ENCODE results near the gene CTXN1.

Gene CTXN1

DNA sequence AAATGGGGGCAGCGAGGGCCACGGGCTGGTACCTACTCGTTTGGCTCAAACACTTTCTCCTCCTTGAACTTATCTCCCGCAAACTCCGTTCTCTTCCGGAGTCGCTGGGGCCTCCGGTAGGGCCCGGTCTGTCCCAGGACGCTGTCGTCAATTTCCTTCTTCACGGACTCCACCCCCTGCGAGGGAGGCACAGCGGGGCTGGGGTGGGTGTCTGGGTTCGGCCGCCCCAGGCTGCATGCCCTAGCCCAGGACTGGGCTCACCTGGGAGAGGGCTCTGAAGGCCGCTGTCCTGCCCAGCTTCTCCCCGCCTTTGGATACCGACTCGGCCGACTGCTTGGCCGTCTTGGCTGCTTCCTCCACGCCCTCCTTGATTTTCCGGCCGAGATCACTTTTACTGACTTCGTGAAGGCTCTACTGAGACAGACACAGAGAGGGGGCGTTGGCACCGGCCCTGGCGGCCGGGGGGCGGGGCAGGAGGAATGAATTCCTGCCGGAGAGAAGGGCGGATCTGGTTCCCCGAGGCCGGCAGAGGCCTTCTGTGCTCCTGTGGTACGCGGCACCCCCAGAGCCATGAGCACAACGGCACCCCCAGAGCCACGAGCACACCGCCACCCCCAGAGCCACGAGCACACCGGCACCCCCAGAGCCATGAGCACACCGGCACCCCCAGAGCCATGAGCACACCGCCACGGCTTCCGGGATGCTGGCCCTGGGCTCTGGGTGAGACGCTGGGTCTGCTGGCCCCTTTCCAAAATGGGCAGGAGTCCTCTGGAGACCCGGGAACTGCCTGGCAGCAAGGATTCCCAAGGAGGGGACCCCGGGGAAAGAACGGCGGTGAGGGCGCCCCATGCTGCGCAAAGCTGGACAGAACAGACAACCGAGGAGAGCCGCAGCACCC lies 8.1 kb upstream of the CTXN1 start:
- TF ChIP-seq GATA3 (IDR thresholded peaks at IDR 0.05; ENCODE audit: low read depth, low read length) (no peak), GATA2 (IDR thresholded peaks at IDR 0.05; ENCODE audit: low read depth, low read length) (no peak)

DNA sequence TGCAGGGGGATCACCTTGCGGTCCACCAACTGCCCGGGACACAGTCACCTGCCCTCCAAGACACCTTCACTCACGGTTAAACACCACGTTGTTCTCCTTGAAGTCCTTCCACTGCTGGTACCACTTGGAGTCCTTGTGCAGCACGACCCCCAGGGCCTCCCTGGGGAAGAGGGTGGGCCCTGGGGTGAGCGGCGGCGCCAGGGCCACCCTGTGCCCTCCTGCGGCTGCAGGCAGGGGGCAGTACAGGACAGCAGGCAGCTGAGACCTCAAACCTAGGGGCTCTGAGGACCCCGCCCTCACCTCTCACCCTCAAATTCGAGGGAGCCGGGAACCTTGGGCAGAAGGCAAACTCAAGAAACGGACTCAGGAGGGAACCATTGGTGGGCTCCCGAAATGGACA lies 7.5 kb upstream of the CTXN1 start:
- TF ChIP-seq GATA3 (IDR thresholded peaks at IDR 0.05; ENCODE audit: low read depth, low read length) = no peak
- no peak for TF ChIP-seq GATA2 (IDR thresholded peaks at IDR 0.05; ENCODE audit: low read depth, low read length)

DNA sequence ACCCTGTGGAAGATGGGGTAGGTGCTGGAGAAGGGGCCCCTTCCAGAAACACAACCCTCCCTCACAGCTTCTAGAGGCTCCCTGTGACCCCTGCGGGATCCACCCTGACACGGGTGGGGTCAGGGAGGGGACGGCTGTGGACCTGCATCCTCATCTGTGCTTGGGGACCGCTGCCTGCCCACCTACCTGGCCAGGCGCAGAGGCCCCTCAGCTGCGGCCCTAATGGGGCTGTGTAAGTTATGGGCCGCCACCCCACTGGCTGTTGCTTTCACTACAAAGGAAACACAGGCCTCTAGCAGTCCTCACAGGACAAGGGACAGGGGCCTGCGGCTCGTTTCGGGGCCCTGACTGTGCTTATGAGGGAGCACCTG lies 7.0 kb upstream of the CTXN1 start:
- TF ChIP-seq GATA2 (IDR thresholded peaks at IDR 0.05; ENCODE audit: low read depth, low read length) = no peak
- TF ChIP-seq GATA3 (IDR thresholded peaks at IDR 0.05; ENCODE audit: low read depth, low read length) = no peak

DNA sequence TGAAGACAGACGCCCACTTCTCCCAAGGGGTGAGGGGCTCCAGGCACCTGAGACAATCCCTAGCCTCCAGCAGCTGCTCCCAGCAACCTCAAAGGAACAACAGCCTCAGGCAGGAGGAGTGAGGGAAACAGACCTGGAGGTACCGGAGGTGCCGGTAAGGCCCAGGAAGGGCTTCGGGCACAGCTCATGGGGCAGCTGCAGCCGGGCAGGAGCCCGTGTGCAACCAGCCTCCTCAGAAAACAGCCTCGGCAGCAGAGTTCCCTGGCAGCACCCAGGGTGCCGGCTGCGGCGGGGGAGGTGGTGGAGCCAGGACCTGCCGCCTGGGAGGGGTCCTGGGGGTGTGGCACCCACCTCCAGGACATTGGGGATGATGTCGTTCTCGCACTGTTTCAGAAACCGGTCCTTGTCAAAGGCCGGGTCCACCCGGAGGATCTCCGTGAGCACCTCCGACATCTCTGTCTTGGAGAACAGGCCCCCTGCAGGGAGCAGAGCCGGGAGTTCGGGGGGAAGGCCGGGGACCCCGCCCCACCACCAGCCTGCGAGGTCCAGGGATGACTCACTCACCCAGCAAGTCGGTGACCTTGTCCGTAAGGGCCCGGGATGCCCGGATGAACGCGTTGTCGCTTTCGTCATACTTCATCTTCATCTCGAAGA lies 6.5 kb upstream of the CTXN1 start:
- TF ChIP-seq GATA3 (IDR thresholded peaks at IDR 0.05; ENCODE audit: low read depth, low read length) (no peak), GATA2 (IDR thresholded peaks at IDR 0.05; ENCODE audit: low read depth, low read length) (no peak)

DNA sequence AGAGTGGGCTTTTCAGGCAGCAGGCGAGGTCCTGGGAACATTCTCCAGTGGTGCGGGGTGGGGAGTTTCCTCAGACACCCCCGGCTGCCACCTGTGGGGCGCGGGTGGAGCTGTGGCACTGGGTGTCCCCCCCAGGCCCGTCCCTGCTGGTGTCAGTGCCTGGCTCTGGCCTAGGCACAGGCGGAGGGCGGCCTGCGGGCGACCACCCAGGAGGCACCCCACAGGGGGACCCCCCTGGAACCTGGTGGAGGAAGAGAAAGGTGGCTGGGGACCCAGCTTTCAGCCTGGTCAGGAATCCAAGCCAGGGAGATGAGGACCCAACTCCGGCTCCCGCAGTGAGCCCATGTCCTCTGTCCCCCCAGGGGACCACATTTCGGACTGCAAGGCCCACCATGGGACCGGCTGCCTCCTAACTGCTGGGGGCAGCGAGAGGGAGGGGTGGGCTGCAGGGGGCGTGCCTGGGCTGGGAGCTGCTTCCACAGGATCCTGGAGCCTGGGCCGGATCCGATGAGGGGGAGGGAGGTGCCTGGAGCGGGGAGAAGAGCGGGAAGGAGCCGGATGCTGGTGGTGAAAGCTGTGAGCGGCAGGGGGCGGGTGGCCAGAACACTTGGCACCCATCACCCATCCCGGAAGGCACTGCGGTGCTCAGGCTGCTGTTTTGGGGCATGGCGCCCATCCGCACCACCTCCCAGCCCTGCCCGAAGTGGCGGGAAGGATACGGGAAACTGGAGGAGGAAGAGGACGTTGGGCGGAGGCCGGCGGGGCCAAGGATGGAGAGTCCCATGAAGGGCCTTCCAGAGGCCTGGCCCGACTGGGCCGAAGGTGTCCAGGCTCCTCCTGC lies 5.5 kb upstream of the CTXN1 start:
- TF ChIP-seq GATA2 (IDR thresholded peaks at IDR 0.05; ENCODE audit: low read depth, low read length) (no peak), GATA3 (IDR thresholded peaks at IDR 0.05; ENCODE audit: low read depth, low read length) (no peak)

DNA sequence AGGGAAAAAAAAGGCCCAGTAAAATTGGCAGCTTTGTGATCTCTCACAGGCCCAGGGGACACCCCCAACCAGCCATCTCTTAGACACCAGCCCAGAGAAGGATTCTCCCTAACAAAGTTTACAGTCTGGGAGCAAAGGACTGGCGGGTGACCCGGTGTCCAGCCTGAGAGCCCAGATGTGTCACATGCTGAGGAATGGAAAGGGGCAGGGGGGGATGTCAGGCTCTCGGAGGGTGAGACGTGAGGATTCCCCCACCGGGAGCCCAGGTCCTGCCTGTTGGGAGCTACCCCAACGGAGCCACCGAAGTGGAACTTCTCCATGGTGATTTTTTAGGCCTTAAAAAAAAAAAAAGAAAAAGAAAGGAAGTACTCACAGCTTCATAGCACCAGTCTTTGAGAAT lies 4.8 kb upstream of the CTXN1 start:
- no peak for TF ChIP-seq GATA3 (IDR thresholded peaks at IDR 0.05; ENCODE audit: low read depth, low read length)
- TF ChIP-seq GATA2 (IDR thresholded peaks at IDR 0.05; ENCODE audit: low read depth, low read length) = no peak

DNA sequence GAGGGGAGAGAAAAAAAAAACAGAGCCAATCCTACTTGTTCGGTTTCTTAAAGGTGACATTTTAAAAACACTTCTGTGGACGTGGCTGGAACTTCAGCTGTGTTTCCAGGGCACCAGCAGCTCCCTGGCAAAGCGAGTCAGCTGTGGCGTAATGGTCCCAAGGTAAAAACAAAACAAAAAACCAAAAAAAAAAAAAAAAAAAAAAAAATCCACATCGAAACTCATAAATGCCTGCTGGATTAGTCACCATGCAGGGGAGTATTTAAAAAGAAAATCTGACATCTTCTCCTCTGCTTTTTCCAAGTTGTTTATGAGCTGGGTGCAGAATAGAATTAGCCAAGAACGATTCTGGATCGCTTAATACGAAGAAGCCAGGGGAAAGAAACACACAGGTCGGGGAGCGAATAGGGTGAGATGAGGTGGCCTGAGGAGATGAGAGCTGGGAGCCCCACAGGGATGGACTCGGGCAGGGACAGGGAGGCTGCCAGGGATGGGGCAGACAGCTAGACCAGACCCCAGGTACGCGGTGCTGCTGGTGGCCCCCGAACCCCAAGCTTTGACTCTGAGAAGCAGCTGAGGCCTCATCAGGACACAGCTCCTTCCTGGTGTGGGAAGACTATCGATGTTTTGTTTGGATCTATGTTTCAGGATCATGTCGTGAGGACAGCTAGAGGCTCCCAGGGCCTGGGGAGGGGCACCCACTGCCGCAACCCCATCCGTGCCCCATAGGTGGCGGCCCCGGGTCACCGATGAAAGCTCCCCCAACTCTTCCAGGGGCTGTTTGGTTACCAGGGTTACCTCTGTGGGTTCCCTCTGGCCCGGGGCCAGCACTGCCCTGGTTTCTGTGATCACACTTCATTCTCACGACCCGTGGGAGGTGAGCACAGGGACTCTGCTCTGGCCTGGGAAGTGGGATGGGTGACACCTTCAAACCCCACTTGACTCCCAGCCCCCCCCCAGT lies 3.1 kb upstream of the CTXN1 start:
- TF ChIP-seq GATA3 (IDR thresholded peaks at IDR 0.05; ENCODE audit: low read depth, low read length) (no peak), GATA2 (IDR thresholded peaks at IDR 0.05; ENCODE audit: low read depth, low read length) (no peak)

DNA sequence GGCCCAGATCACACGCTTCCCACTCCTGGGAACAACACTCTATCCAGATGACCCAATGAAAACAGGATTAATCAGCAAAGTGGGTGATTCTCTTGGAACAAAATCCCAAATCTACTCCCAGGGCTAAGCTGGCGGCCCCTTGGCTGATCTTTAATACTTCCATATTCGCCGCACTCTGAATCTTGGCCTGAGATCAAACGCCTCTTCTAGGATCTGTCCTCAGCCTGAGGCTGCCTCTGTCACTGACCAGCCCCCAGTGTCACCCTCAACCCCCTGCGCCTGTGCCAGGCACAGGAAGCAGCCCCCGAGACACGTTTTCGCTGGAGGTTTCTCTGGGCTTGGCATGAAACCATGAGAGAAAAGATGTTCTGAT lies 2.4 kb upstream of the CTXN1 start:
- no peak for TF ChIP-seq GATA3 (IDR thresholded peaks at IDR 0.05; ENCODE audit: low read depth, low read length)
- peak; percentile 41; the same call in 1 of the 2 replicates for TF ChIP-seq GATA2 (IDR thresholded peaks at IDR 0.05; ENCODE audit: low read depth, low read length)

DNA sequence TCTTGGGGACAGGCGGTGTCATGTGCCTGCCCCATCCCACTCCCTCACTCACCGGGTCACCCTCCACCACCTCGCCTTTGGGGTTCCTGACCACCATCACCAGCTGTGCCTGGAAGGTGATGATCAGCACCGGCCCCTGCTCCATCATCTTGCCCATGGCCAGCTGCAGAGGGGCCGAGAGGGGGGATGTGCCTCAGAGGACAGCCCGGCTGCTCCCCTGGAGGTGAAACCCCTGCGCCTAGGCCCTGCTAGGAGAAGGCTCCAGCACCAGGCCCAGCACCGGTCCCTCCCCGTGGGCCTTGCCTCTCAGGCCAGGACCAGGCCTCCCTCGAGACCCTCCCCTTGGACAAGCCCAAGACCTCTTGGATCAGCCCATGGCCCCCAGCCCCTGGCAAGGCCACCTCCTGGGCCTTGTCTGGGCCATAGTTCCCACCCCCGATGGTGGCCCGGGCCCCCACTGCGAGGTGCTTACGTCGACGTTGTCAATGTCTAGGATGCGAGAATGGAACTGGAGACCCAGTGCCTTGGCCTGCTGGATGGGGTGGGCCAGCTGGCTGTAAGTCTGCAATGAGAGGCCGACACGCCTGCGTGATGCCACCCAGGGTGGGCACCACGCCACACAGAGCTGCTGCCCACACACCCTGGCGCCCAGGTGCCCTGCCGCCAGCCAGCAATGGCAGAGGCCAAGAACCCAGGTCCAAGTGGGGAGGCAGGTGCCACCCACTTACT lies 1.8 kb upstream of the CTXN1 start:
- TF ChIP-seq GATA2 (IDR thresholded peaks at IDR 0.05; ENCODE audit: low read depth, low read length) = no peak
- TF ChIP-seq GATA3 (IDR thresholded peaks at IDR 0.05; ENCODE audit: low read depth, low read length) = no peak

DNA sequence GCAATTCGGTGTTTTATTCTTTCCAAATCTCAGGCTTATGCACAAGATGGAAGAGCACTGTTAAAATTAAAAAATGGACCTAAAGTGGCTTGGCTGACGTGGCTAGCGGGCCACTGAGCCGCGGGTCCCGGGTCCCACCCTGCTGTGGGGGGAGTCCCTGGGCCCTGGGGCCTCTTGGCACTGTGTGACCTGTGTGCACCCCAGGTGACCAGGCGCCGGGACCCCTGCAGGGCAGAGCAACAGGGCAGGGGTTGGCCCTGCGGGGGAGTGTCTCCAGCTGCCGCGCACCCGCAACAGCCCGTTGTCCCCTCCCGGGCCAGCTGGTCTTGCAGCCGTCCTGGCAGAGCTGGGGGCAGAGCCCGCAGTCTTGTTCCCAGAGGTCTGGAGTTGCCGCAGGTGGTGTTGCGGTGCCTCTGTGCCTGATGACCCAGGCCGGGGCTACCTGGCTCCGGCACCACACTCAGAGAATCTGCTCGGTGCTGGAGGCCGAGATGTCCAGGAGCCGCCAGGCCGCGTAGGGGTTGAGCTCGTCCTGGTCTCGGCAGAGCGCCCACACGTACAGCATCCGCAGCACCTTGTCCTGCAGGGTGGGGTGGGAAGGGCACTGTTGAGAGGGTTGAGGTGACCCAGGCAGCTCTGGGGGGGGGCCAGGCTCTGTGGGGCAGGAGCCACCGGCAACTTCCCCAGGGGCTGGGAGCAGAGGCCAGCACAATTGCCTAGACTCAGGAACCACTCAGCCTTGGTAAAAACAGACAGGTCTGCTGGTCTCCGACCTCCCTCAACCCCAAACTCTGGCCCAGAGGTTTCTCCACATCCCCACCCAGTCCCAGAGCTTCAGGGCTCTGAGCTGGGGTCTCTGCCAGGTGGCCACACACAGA lies 1.0 kb upstream of the CTXN1 start:
- TF ChIP-seq GATA2 (IDR thresholded peaks at IDR 0.05; ENCODE audit: low read depth, low read length) (no peak), GATA3 (IDR thresholded peaks at IDR 0.05; ENCODE audit: low read depth, low read length) (no peak)

DNA sequence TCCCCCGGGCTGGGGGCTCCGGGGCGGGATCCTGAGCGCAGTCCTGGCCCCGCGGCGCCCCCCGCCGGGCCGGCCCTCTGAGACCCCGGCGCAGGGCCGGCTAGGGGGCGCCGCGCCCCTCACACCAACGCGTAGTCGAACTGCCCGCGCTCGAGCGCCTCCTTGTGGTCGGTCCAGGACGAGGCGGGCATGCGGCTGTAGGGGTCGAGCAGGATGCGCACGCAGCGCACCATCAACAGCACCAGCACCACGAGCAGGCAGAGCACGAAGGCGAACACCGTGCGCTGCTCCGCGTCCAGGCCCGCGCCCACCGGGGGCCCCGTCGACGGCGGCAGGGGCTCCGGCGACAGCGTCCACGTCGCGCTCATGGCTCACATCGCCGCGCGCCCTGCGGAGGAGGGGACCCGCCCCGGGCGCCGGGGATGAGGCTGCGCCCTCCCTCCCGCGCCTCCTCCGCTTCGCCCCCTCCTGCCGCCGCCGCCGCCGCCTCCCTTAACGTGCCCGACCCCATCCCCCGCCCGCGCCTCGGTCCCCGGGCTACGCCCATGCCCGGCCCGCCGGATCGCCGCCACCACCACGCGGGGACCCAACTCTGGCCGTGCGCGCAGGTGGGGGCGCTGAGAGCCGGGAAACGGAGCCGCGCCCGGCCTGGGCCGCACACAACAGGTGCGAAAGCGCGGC lies 624 bp downstream of the CTXN1 start:
- no peak for TF ChIP-seq GATA2 (IDR thresholded peaks at IDR 0.05; ENCODE audit: low read depth, low read length)
- TF ChIP-seq GATA3 (IDR thresholded peaks at IDR 0.05; ENCODE audit: low read depth, low read length) = no peak
